Amniotic stem cell (primary cell): ENCODE measurements around the gene SHMT2.

Source experiments
- DNase-seq: peaks from one replicate; lab custom pipeline; 2025; lab: John Stamatoyannopoulos, UW

Gene SHMT2

DNA sequence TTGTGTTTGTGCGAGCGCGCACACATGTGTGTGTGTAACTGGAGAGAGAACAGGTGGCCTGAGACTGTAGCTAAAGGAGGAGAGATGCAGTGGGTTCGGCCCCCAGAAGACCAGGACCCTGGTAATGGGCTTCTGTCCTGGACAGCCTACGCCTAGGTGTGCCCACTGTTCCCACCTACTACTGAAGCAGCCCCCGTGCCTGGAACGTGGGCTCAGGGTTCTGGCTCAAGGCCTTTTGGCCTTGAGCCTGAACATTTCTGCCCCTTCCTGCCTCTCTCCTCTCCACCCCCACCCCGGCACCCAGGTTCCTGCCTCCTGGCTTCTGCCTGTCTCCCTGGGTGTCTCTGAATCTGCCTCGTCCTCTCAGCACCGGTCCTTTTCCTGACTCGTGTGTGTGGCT is 14.4 kb upstream of the SHMT2 start:
- DNase-seq = no peak

DNA sequence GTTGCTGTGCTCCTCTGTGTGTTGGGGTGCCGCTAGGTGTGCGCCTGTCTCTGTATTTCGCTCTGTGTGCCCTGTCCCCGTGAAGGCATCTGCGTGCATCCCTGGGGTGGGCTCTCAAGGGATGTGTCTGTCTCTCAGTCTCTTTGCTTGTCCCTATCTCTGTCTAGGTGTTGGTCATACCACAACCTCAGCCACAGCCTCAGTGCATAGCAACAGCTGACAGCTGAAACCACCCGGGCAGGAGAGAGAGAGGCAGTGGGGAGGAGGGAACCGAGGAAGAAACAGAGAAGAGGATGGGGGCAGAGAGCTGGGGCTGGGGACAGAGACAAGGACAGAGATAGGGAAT is 13.9 kb upstream of the SHMT2 start:
- DNase-seq = no peak

- no peak for DNase-seq
Measured at GRCh38 chr12:57216014-57216911, 13.2 kb upstream of the SHMT2 start, which contains the start of gene NXPH4. Gene NXPH4, plus strand, starts transcription at chr12:57216794. Its CDS starts 176 bp downstream, at chr12:57216970.

DNA sequence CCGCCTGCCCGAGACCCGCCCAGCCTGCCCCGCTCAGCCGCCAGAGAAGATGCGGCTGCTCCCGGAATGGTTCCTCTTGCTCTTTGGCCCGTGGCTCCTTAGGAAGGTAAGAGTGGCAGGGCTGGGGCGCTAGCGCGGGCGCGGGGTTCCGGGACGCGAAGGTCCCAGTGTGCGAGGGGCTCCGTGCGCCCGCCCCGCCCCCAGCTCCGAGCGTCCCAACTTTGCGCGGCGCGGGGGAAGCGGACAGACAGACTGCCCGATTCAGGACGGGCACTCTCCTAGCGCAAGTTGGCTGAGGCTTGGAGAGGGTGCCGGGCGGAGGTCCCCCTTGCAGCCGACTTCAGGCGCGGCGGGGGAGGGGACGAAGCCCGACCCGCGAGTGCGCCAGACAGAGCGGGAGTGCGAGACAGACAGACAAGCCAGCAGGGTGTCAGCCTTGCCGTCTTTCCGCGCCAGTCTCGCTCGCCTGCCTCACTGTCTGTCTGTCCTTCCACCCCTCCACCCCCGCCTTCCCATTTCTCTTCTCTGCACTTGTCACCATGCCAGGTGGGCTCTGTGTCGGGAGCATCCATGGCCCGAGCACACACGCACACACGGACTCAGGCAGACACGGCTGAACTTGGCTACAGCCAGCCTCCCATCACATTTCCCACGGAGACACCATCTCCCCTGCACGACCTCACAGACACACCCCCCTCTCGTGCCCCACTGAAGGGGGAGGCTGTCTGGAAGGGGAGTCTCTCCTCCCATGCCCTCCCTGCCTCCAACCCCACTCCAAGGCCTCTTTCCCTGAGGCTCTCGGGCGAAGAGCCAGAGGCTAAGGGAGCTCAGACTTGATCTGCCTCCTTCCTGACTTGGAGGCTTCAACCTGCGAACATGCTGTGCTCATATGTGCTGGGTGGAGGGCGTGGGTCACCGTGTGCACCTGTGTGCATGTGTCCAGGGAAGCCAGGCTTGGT is 12.3 kb upstream of the SHMT2 start:
- DNase-seq = no peak

GRCh38 chr12:57218030-57218853 is 11.3 kb upstream of the SHMT2 start:
- DNase-seq = no peak

GRCh38 chr12:57219205-57219992 is 10.1 kb upstream of the SHMT2 start:
- no peak for DNase-seq

DNA sequence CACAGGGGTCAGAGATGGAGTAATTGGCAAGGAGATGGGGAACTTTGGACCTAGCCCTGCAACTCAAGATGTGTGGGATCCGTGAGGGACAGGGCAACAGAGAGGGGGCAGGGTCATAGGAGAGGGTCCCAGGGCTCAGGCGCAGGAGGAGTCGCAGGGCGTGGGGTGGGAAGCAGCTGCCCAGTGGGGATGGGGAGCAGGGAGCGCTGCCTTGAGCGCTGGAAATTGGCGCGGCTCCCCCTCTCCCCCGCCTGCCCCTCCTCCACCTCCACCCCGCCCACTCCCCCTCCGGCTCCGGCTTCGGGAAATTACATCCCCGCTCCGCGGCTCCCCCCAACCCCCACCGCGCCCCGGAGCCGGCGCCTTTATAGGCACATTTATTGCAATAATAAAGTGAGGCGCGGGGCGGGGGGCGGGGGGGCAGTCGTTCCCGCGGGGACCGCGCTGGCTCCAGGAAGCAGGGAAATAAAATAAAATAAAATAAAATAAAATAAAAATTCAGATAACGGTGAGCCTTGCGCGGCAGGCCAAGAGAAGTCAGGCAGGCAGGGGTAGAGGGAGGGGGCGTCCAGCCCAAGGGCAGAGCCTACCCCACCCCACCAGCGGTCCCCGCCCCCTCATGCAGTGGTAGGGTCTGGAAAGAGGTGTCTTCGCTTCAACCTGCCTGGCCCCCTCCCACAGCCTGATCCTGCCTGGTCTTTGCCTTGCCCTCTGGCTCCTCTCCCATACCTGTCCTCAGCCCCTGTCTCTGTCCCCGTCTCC is 9.3 kb upstream of the SHMT2 start:
- DNase-seq = no peak

GRCh38 chr12:57220770-57221168 is 8.7 kb upstream of the SHMT2 start:
- no peak for DNase-seq

- DNase-seq = no peak
Measured at GRCh38 chr12:57221169-57221917, 8.2 kb upstream of the SHMT2 start.

DNA sequence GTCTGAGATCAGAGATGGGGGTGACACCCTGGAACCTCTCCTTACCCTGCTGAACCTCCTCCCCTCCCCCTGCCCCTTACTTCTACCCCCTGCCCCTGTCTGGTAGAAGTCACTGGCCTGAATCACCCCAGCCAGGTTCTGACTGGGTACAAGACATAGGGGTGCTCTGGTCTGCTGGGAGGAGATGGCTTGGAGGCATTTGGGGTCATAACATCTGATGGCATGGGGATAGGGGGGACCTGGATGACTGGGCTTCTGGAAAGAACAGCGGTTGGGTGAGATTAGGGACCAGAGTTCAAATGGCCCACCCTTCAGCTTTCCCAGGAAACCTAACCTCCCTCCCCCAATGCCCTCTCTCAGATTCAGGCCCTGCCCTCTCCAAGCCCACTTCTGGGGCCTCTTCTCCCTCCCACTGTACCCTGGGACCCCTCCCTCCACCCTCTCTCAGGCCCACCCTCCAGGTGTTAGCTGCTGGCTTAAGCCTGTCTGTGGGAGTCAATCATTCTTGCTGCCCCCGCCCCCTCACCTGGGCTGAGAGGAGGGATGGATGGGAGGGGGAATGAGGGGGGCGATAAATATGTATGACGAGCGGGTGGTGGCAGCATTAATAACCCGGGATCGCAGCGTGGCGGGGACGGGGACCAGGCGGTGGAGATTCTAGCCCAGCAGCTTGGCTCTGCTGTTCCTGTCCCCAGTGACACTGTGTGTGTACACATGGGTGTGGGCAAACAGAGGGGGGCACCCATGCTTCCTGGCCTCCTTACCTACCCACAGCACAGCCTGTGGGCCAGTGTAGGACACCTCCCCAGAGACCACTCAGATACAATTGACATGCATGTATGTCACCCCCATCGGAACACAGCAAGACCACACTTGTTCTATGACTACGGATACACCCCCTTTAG is 7.0 kb upstream of the SHMT2 start:
- no peak for DNase-seq

DNA sequence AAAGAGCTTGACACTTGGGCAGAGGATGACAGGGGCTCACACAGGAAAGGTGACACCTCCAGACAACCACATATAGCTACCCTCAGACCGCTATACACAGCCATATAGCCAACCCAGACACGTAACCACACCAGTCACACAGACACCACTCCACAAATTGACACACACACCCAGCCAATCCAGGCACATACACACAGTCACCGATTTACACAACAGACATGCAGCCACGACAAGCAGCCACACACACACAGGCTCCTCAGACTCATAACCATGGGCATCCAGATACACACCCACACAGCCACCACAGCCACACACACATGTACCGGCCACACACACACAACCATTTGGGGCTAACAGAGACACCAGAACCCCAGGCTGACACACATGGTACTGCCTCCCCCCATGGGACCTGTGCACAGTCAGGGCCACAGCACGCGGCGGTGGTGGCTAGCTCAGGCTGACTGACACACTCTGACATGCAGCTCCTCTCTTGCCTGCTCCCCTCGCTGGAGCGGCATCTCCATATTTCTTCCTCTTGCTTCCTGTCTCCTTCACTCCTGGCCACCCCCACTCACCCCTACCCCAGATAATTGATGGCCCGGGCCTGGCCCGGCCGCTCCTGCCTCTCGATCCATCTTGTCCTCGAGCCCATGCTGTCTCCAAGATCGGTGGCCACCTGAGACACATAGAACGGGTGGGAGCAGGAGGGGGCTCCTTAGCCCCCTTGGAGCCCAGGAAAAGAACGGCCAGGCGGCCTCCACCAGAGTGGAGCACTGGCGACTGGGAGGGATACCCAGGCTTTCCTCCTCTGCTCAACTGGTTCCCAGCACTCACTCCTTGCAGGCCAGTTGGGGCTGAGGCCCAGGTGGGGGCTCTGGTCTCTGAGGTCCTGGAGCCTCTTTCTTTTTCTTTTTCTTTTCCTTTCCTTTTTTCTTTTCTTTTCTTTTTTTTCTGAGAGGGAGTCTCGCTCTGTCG is 6.0 kb upstream of the SHMT2 start:
- DNase-seq = no peak

DNA sequence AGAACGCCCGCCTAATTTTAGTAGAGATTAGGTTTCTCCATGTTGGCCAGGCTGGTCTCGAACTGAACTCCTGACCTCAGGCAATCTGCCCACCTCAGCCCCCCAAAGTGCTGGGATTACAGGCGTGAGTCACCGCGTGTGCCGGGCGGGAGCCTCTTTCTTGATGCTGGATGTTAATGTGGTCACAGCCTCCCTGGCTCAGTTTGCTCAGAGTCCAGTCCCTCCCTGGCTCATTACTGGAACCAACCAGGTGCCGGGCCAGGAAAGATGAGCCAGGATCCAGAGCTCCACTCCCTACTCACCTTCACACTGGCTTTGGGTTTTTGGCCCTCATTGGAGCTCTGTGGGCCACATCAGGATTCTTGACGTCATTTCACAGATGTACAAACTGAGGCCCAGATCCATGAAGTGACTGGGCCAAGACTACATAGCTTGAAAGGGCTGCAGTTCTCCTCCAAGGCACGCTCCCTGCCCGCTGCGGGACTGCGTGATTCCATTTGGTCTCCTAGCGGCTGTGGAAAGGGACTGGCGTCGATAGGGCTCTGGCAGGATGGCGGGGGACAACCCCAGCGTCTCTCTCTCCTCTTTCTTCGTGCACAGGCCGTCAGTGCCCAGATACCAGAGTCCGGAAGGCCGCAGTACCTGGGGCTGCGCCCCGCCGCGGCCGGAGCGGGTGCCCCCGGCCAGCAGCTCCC is 5.1 kb upstream of the SHMT2 start:
- no peak for DNase-seq

DNA sequence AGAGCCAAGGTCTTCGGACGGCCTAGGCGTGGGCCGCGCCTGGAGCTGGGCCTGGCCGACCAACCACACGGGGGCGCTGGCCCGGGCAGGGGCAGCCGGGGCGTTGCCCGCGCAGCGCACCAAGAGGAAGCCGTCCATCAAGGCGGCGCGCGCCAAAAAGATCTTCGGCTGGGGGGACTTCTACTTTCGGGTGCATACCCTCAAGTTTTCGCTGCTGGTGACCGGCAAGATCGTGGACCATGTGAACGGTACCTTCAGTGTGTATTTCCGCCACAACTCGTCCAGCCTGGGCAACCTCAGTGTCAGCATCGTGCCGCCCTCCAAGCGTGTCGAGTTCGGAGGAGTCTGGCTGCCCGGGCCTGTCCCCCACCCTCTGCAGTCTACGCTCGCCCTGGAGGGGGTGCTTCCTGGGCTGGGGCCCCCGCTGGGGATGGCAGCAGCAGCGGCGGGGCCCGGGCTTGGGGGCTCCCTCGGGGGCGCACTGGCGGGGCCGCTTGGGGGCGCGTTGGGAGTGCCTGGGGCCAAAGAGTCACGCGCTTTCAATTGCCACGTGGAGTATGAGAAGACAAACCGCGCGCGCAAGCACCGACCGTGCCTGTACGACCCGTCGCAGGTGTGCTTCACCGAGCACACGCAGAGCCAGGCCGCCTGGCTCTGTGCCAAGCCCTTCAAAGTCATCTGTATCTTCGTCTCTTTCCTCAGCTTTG is 4.4 kb upstream of the SHMT2 start:
- DNase-seq = no peak

DNA sequence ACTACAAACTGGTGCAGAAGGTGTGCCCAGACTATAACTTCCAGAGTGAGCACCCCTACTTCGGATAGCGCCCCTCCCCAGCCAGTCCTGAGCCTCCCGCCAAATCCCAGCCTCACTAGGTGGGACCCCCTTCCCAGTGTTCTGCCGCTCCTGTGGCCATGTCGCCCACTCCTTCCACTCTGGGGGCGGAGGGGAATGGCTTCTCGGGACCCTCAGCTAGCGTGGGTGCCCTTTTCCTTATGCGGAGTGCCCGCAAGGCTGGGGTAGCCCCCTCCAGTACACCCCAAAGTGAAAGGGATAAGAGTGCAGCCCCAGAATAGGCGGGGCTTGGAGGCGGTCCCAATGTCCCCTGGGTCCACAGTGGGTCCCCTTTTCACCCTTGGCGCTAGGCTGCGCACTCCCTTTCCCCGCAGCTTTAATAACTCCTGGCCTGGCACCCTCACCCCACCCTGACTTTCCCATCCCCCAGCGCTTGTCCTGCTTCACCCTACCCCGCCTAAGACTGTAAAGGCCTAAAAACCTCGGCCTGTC is 3.8 kb upstream of the SHMT2 start:
- no peak for DNase-seq

DNA sequence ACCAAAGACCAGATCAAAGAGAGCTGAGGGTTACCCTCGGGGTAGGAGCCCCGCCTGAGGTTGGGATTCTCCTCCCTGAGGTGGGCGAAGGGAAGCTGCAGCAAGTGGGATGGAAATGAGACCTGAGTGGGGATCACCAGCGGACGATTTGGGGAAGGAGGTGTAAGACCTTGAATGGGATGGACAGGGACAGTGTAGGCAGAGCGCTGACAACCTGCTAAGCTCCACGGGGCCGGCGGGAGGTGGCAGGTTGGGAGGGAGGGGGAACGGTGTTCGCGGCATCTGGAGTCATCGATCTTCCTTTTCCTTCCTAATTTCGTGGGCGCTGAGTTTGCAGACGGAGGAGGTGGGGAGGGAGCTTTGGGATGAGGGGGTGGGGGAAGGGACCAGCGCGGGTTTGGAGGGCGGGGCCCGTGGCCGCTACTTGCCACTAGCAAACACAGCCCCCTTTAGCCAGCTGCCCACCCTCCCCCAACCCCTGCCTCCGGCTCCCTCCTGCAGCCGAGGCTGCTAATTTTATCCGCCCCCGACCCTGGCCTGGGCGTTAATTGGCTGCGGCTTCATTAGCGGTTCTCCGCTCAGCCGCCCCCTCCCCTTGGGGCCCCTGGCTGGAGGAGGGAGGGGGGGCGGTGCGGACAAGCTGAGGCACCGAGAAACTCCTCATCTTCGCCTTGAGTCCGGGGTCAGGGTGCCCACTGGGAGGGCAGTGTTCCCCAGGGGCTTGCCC is 2.8 kb upstream of the SHMT2 start:
- no peak for DNase-seq
